Peyer's patch (tissue), 4 donors: Measurements from ENCODE around the gene PTPN2.

ENCODE experiments used
- CTCF ChIP-seq, 6 experiments: fragments of 450-650 bp in 4 of 6; fragments of 200-600 bp in 2 of 6; sonication (generic) in 1 of 6; IDR thresholded peaks; one replicate each; pipeline ENCODE4 v1.5.1; 2017 to 2019; ENCODE audit warnings: antibody characterized with exemption in 6 of 6, mild to moderate bottlenecking in 3 of 6, moderate library complexity in 1 of 6
- POLR2A ChIP-seq, 2 donors: fragments of 450-650 bp; IDR thresholded peaks; one replicate each; pipeline ENCODE4 v1.5.1; 2017; ENCODE audit warnings: antibody characterized with exemption in 2 of 2, mild to moderate bottlenecking in 2 of 2, moderate library complexity in 2 of 2

GRCh38 chr18:12765586-12765985 is 118.5 kb downstream of the PTPN2 start:
- TF ChIP-seq CTCF (IDR thresholded peaks at IDR 0.05) (no peak), POLR2A (IDR thresholded peaks at IDR 0.05) (no peak)
